ENCODE data around the gene YDJC.

DNA sequence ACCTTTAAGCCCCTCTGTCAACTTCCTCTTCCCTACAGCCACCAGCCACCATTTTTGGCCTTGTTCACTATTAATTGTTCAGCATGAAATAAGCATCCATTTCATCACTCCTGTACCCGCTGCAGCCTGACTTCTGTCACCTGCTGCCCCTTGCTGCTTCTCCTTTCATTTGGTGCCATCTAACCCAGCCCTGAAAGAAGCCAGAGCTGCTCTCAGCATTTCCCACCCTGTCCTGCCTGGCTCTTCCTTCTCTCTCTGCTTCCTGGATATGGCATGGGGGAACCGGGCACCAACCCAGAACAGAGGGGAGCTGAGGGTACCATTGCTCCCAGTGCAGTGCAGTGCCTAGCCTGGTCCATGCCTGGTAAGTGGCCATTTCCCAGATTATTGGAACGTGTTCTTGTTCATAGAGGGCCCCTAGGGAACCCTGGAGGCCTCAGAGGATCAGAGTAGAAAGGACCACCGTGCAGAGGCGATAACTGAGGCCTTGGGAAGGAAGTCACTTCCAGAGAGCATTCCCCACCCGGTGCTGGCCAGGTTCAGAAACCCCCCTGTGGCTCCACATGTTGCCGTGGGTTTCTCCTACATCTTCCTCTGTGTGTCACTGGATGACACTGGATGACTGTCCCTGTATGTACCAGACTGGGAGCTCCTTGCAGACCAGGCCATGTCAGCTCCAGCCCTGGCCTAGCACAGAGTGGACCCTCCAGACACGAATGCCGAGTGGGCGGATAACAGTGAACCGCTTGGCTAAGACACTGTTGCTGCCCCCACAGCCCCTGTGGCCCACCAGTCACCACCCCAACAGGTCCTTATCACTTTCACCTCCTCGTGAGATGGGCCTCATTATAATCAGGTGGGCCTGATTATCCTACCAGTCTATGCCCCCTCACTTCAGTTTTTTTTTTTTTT lies 4.7 kb downstream of the YDJC start:
- TF ChIP-seq SUZ12 (IDR thresholded peaks at IDR 0.05): no peak
- TF ChIP-seq SP1 (IDR thresholded peaks at IDR 0.05): no peak
- TF ChIP-seq ELF4 (IDR thresholded peaks at IDR 0.05): no peak
- no peak; the same call in 1 of the 2 replicates for TF ChIP-seq HDGF (IDR thresholded peaks at IDR 0.05; ENCODE audit: borderline replicate concordance)

Measured in HEK293T (cell line).